IMR-90 (cell line): ENCODE measurements around the gene SERPINA9. TPM values are rescaled to one million over a fixed set of nuclear protein-coding genes. Genes with fewer than 3 reads are reported as not detected.

ENCODE experiments used
- ATAC-seq: fragments of 200-7000 bp; cut with Tn5 transposase; 2 replicates; pipeline ENCODE4 v1.9.1; 2020; ENCODE audit warnings: low read depth, mild to moderate bottlenecking, moderate library complexity
- BruUV-seq: library from RNA; stranded (reverse); fragments of 400-500 nt; replicated peaks from 2 replicates; lab custom pipeline; 2021; lab: Mats Ljungman, UMichigan
- CTCF ChIA-PET: fragments of 300-600 bp; formaldehyde crosslinking; extraction: SDS; loops from one replicate; lab custom pipeline; 2021; ENCODE audit warnings: antibody characterized with exemption; lab: Yijun Ruan, JAX
- POLR2A ChIA-PET: fragments of 300-600 bp; sonication (Branson Sonifier 250); formaldehyde crosslinking; loops from one replicate; lab custom pipeline; 2022; ENCODE audit warnings: antibody characterized with exemption; ENCODE audit not compliant: unreplicated experiment; lab: Charles Lee
- DNase-seq: peaks from one replicate; pipeline ENCODE4 v3.0.0; 2013
- H2AFZ ChIP-seq: replicated peaks from 2 replicates; pipeline ENCODE3; 2013; ENCODE audit warnings: low read length, mild to moderate bottlenecking; ENCODE audit not compliant: poor library complexity
- H2AK5ac ChIP-seq: 2 replicates; pipeline ENCODE4 v1.6.1; 2013; ENCODE audit warnings: low read depth, low read length, inconsistent platforms
- H2AK9ac ChIP-seq: replicated peaks from 2 replicates; pipeline ENCODE3; 2013; ENCODE audit warnings: mild to moderate bottlenecking, low read depth, low read length, moderate library complexity; ENCODE audit not compliant: poor library complexity
- H2BK120ac ChIP-seq: 2 replicates; pipeline ENCODE4 v1.6.1; 2013; ENCODE audit warnings: low read depth, low read length, inconsistent platforms
- H2BK15ac ChIP-seq: 3 replicates; pipeline ENCODE4 v1.6.1; 2013; ENCODE audit warnings: low read depth, low read length, inconsistent platforms
- H2BK20ac ChIP-seq: 2 replicates; pipeline ENCODE4 v1.6.1; 2013; ENCODE audit warnings: low read depth, mild to moderate bottlenecking, inconsistent platforms, low read length, moderate library complexity
- H2BK5ac ChIP-seq: 2 replicates; pipeline ENCODE4 v1.6.1; 2013; ENCODE audit warnings: mild to moderate bottlenecking, low read depth, low read length, inconsistent platforms; ENCODE audit not compliant: poor library complexity, severe bottlenecking
- H3K14ac ChIP-seq: replicated peaks from 2 replicates; pipeline ENCODE4 v1.6.1; 2013; ENCODE audit warnings: low read depth, low read length, inconsistent platforms
- H3K18ac ChIP-seq: 2 replicates; pipeline ENCODE4 v1.6.1; 2013; ENCODE audit warnings: low read depth, low read length, control low read depth
- H3K23ac ChIP-seq: 2 replicates; pipeline ENCODE4 v1.6.1; 2013; ENCODE audit warnings: low read depth, low read length, inconsistent platforms
- H3K27ac ChIP-seq: 2 replicates; pipeline ENCODE4 v1.5.1; 2013; ENCODE audit warnings: mild to moderate bottlenecking, control low read depth, low read length; ENCODE audit not compliant: insufficient read depth
- H3K27me3 ChIP-seq: 2 replicates; pipeline ENCODE4 v1.6.1; 2013; ENCODE audit warnings: low read length; ENCODE audit not compliant: control insufficient read depth, insufficient read depth
- H3K36me3 ChIP-seq: 2 replicates; pipeline ENCODE4 v1.6.1; 2013; ENCODE audit warnings: low read length, mixed read lengths; ENCODE audit not compliant: control insufficient read depth, insufficient read depth
- H3K4ac ChIP-seq: 2 replicates; pipeline ENCODE4 v1.6.1; 2013; ENCODE audit warnings: low read depth, low read length, inconsistent platforms
- H3K4me1 ChIP-seq: 2 replicates; pipeline ENCODE4 v1.6.1; 2013; ENCODE audit warnings: low read length, mixed read lengths; ENCODE audit not compliant: control insufficient read depth, insufficient read depth
- H3K4me2 ChIP-seq: 2 replicates; pipeline ENCODE4 v1.6.1; 2013; ENCODE audit warnings: low read depth, mild to moderate bottlenecking, control low read depth, low read length, moderate library complexity
- H3K4me3 ChIP-seq: 2 replicates; pipeline ENCODE4 v1.5.1; 2013; ENCODE audit warnings: low read depth, mild to moderate bottlenecking, control low read depth, low read length, moderate library complexity; ENCODE audit not compliant: insufficient read depth
- H3K56ac ChIP-seq: 2 replicates; pipeline ENCODE4 v1.6.1; 2013; ENCODE audit warnings: low read length, inconsistent platforms; ENCODE audit not compliant: insufficient read depth; ENCODE audit errors: extremely low read depth
- H3K79me1 ChIP-seq, 2 experiments: 2 replicates each; pipeline ENCODE4 v1.6.1; 2013; ENCODE audit warnings: low read length in 2 of 2, inconsistent platforms in 1 of 2, low read depth in 1 of 2
- H3K9ac ChIP-seq: 2 replicates; pipeline ENCODE4 v1.6.1; 2013; ENCODE audit warnings: low read depth, low read length, control low read depth
- H3K9me1 ChIP-seq: 2 replicates; pipeline ENCODE4 v1.6.1; 2013; ENCODE audit warnings: low read length, inconsistent platforms; ENCODE audit not compliant: insufficient read depth
- H3K9me3 ChIP-seq: 2 replicates; pipeline ENCODE4 v1.6.1; 2013; ENCODE audit warnings: low read length; ENCODE audit not compliant: control insufficient read depth, insufficient read depth
- H4K20me1 ChIP-seq: 2 replicates; pipeline ENCODE4 v1.6.1; 2013; ENCODE audit warnings: low read length, inconsistent platforms; ENCODE audit not compliant: insufficient read depth
- H4K5ac ChIP-seq: 2 replicates; pipeline ENCODE4 v1.6.1; 2013; ENCODE audit warnings: mild to moderate bottlenecking, low read depth, low read length, control low read depth
- H4K8ac ChIP-seq, 2 experiments: 2 replicates each; pipeline ENCODE4 v1.6.1; 2013; ENCODE audit warnings: low read depth in 2 of 2, low read length in 2 of 2, control low read depth in 1 of 2, inconsistent platforms in 1 of 2
- H4K91ac ChIP-seq: 2 replicates; pipeline ENCODE4 v1.6.1; 2013; ENCODE audit warnings: low read depth, low read length, inconsistent platforms; ENCODE audit not compliant: insufficient read depth
- WGBS, 2 experiments: methylation state at CpG; one replicate each; pipeline versions ENCODE4 v1.1.5 to v1.1.7; 2013; ENCODE audit warnings: missing lambda C conversion rate in 2 of 2; ENCODE audit not compliant: insufficient read length in 1 of 2; ENCODE audit errors: extremely low coverage in 2 of 2; 5-methylcytosine and 5-hydroxymethylcytosine counted together
- dilution Hi-C: fragments of 300-500 bp; cut with HindIII; formaldehyde crosslinking; loops from one replicate; pipeline ENCODE4 v1.14.3; 2018; ENCODE audit warnings: low sequenced_read_pairs; ENCODE audit not compliant: unreplicated experiment
- in situ Hi-C: fragments of 300-500 bp; cut with MboI; formaldehyde crosslinking; loops from 3 replicates; pipeline ENCODE4 v1.14.3; 2019; ENCODE audit warnings: low sequenced_read_pairs, inconsistent platforms, mixed read lengths
- intact Hi-C: fragments of 100-400 bp; cut with micrococcal nuclease; formaldehyde crosslinking; loops from 2 replicates; pipeline ENCODE4 v1.10.0; 2022
- polyA plus RNA-seq, 3 experiments: library from polyadenylated mRNA; depleted of rRNA; stranded (reverse); fragments of >200 nt; gene quantifications; 2 replicates each; pipeline ENCODE4 v1.2.3, GENCODE V29; 2012; ENCODE audit warnings: low replicate concordance in 1 of 3
- total RNA-seq: library from RNA; depleted of rRNA; stranded (reverse); fragments of >200 nt; gene quantifications from 2 replicates; pipeline ENCODE4 v1.2.3, GENCODE V29; 2012
- TF ChIP-seq, protein P1 (sequence below): fragments of 150-350 bp; IDR thresholded peaks from 2 replicates; pipeline ENCODE4 v1.6.1; 2016; ENCODE audit warnings: low read depth, mild to moderate bottlenecking, low read length, moderate library complexity, borderline replicate concordance

Gene SERPINA9
- total and polyA plus RNA-seq, 2 of the 4 experiments (the other 2 are of a cell fraction) = 0.09 to 0.18 TPM

- Histone ChIP-seq H3K9me1 (no peaks in the 10 kb centered on the region), H3K27ac (no peak overlapping the region), H4K8ac (no peak overlapping the region), H4K5ac (no peak overlapping the region), H2AFZ (no peak overlapping the region), H2BK5ac (no peak overlapping the region), H3K9ac (no peak overlapping the region), H4K20me1 (no peaks in the 10 kb centered on the region), H3K4me2 (no peak overlapping the region), H3K4ac (no peak overlapping the region), H3K14ac (no peak overlapping the region), H3K18ac (no peak overlapping the region), H2BK15ac (no peak overlapping the region), H3K36me3 (no peaks in the 10 kb centered on the region), H3K79me1 (no peaks in the 10 kb centered on the region), H2BK20ac (no peak overlapping the region), H4K91ac (no peak overlapping the region), H2AK5ac (no peak overlapping the region), H2AK9ac (no peak overlapping the region), H3K4me1 (no peaks in the 10 kb centered on the region), H3K9me3 (no peaks in the 10 kb centered on the region), H3K27me3 (no peaks in the 10 kb centered on the region; the same call in 1 of the 2 replicates), H3K23ac (no peak overlapping the region), H2BK120ac (no peak overlapping the region), H3K56ac (no peak overlapping the region), H3K4me3 (no peak overlapping the region)
- TF ChIP-seq, protein P1, sequence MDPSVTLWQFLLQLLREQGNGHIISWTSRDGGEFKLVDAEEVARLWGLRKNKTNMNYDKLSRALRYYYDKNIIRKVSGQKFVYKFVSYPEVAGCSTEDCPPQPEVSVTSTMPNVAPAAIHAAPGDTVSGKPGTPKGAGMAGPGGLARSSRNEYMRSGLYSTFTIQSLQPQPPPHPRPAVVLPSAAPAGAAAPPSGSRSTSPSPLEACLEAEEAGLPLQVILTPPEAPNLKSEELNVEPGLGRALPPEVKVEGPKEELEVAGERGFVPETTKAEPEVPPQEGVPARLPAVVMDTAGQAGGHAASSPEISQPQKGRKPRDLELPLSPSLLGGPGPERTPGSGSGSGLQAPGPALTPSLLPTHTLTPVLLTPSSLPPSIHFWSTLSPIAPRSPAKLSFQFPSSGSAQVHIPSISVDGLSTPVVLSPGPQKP = no peak
- no peak for ATAC-seq
- ChIA-PET CTCF (interaction anchor here (0.6 to 1.2 kb wide), 2 partner anchors 12 to 13 kb away, joined by 3 to 4 read pairs; no protein-coding TSS in a partner anchor), POLR2A (no interaction called here)
- intact Hi-C loops = no loop called here
- 60% methylated on average over 2 of the region's 3 CpGs; no CpG with 5 or more reads in 1 of the 2 experiments for WGBS, 2 experiments
- dilution Hi-C loops = no loop called here
- BruUV-seq = no TSS peak
- no peak for DNase-seq
- in situ Hi-C loops = no loop called here
Observed at GRCh38 chr14:94447206-94447605, 28.8 kb downstream of the SERPINA9 start.
